ENCODE measurements around the gene ZNF223. TPM values are rescaled to one million over a fixed set of nuclear protein-coding genes. Genes with fewer than 3 reads are reported as not detected.
A peak's percentile ranks its signal among the peaks of the same experiment; 100 is the strongest.

ZNF223 gene
- total RNA-seq, 2 experiments from 2014 or later = 0.48 to 0.96 TPM

GRCh38 chr19:44076325-44076724 is 24.5 kb downstream of the ZNF223 start:
- peaks cover 40% of the 10 kb centered on the region for H3K36me3 Mint-ChIP-seq (ENCODE audit: low read depth)
- CTCF ChIA-PET = no interaction called here
- peaks cover 1% of the 10 kb centered on the region for H3K9me3 Mint-ChIP-seq
- H3K27me3 Mint-ChIP-seq (ENCODE audit: low read depth) = no peaks in the 10 kb centered on the region
- H3K27ac Mint-ChIP-seq = no peak overlapping the region
- no peak overlapping the region for H3K4me3 Mint-ChIP-seq
- peaks cover 15% of the 10 kb centered on the region for H3K4me1 Mint-ChIP-seq (ENCODE audit: low read depth)
- DNase-seq = no peak
- intact Hi-C loops (cut with micrococcal nuclease) = no loop called here

- intact Hi-C loops (cut with micrococcal nuclease) = no loop called here
- Mint-ChIP-seq H3K4me1 (ENCODE audit: low read depth) (peaks cover 10% of the 10 kb centered on the region), H3K4me3 (no peak overlapping the region), H3K27ac (no peak overlapping the region), H3K9me3 (no peaks in the 10 kb centered on the region), H3K27me3 (ENCODE audit: low read depth) (no peaks in the 10 kb centered on the region), H3K36me3 (ENCODE audit: low read depth) (peaks cover 12% of the 10 kb centered on the region)
- DNase-seq = no peak
- CTCF ChIA-PET = no interaction called here
These were observed 40.3 kb downstream of the ZNF223 start for GRCh38 chr19:44092108-44092507.

- peak; percentile 91 for DNase-seq
- peaks cover 23% of the 10 kb centered on the region for H3K36me3 Mint-ChIP-seq (ENCODE audit: low read depth)
- no peaks in the 10 kb centered on the region for H3K27me3 Mint-ChIP-seq (ENCODE audit: low read depth)
- peak within 1 kb of the TSS; percentile 87 for H3K27ac Mint-ChIP-seq
- CTCF ChIA-PET = interaction anchor here (0.6 to 1.2 kb wide), 3 partner anchors 48 to 406 kb away, joined by 3 to 5 read pairs (median 3); no protein-coding TSS in a partner anchor
- peaks cover 13% of the 10 kb centered on the region for H3K4me1 Mint-ChIP-seq (ENCODE audit: low read depth)
- H3K9me3 Mint-ChIP-seq = no peaks in the 10 kb centered on the region
- peak within 1 kb of the TSS; percentile 98 for H3K4me3 Mint-ChIP-seq
- intact Hi-C loops (cut with micrococcal nuclease) = loop anchor here (1.0 to 2.0 kb wide), 7 partner anchors 19 to 797 kb away; partner anchors contain the start of genes TOMM40, ZNF225, ZNF227 and ZNF230
These were observed 42.3 kb downstream of the ZNF223 start, which contains the start of gene ZNF224 for GRCh38 chr19:44093931-44094765. Gene ZNF224 (plus strand): TSS chr19:44094361. CDS start chr19:44097874, 3,513 bp downstream.

GRCh38 chr19:44107751-44108150 is 55.9 kb downstream of the ZNF223 start:
- H3K27me3 Mint-ChIP-seq (ENCODE audit: low read depth) = no peaks in the 10 kb centered on the region
- H3K4me1 Mint-ChIP-seq (ENCODE audit: low read depth) = peaks cover 6% of the 10 kb centered on the region
- no peak overlapping the region for H3K27ac Mint-ChIP-seq
- peaks cover 63% of the 10 kb centered on the region for H3K9me3 Mint-ChIP-seq
- no peak overlapping the region for H3K4me3 Mint-ChIP-seq
- CTCF ChIA-PET = no interaction called here
- H3K36me3 Mint-ChIP-seq (ENCODE audit: low read depth) = peaks cover 58% of the 10 kb centered on the region
- DNase-seq = no peak
- intact Hi-C loops (cut with micrococcal nuclease) = no loop called here

- Mint-ChIP-seq H3K4me1 (ENCODE audit: low read depth) (peaks cover 13% of the 10 kb centered on the region), H3K4me3 (no peak overlapping the region)
These were observed 57.6 kb downstream of the ZNF223 start for GRCh38 chr19:44109458-44109857.

GRCh38 chr19:44111910-44112463 is 60.2 kb downstream of the ZNF223 start:
- Mint-ChIP-seq H3K4me3 (peak overlapping the region; percentile 26), H3K27me3 (ENCODE audit: low read depth) (no peaks in the 10 kb centered on the region), H3K27ac (no peak overlapping the region), H3K9me3 (peaks cover 38% of the 10 kb centered on the region), H3K36me3 (ENCODE audit: low read depth) (peaks cover 31% of the 10 kb centered on the region), H3K4me1 (ENCODE audit: low read depth) (peaks cover 16% of the 10 kb centered on the region)
- intact Hi-C loops (cut with micrococcal nuclease) = loop anchor here (5.0 kb wide), 1 partner anchor 390 kb away; the partner anchor contains the start of gene ZNF180
- peak; percentile 13 for DNase-seq
- CTCF ChIA-PET = no interaction called here

More at GRCh38 chr19:44109458-44109857, 57.6 kb downstream of the ZNF223 start:
- Mint-ChIP-seq H3K36me3 (ENCODE audit: low read depth) (peaks cover 41% of the 10 kb centered on the region), H3K9me3 (peaks cover 57% of the 10 kb centered on the region), H3K27ac (no peak overlapping the region), H3K27me3 (ENCODE audit: low read depth) (no peaks in the 10 kb centered on the region)
- CTCF ChIA-PET = no interaction called here
- intact Hi-C loops (cut with micrococcal nuclease) = no loop called here
- DNase-seq = no peak

GRCh38 chr19:44112802-44113137 is 60.9 kb downstream of the ZNF223 start:
- H3K4me1 Mint-ChIP-seq (ENCODE audit: low read depth) = peaks cover 16% of the 10 kb centered on the region
- H3K27me3 Mint-ChIP-seq (ENCODE audit: low read depth) = no peaks in the 10 kb centered on the region
- no peak for DNase-seq
- peaks cover 30% of the 10 kb centered on the region for H3K9me3 Mint-ChIP-seq
- H3K27ac Mint-ChIP-seq = no peak overlapping the region
- CTCF ChIA-PET = no interaction called here
- intact Hi-C loops (cut with micrococcal nuclease) = loop anchor here (1.0 to 5.0 kb wide), 7 partner anchors 18 to 390 kb away; partner anchors contain the start of genes ZNF180, ZNF224, ZNF226 and ZNF230
- H3K36me3 Mint-ChIP-seq (ENCODE audit: low read depth) = peaks cover 29% of the 10 kb centered on the region
- peak overlapping the region; percentile 95 for H3K4me3 Mint-ChIP-seq

- H3K4me3 Mint-ChIP-seq = peak within 1 kb of the TSS; percentile 95
- H3K27ac Mint-ChIP-seq = peak within 1 kb of the TSS; percentile 78
- peaks cover 25% of the 10 kb centered on the region for H3K9me3 Mint-ChIP-seq
- peak; percentile 93 for DNase-seq
- peaks cover 27% of the 10 kb centered on the region for H3K36me3 Mint-ChIP-seq (ENCODE audit: low read depth)
- no peaks in the 10 kb centered on the region for H3K27me3 Mint-ChIP-seq (ENCODE audit: low read depth)
- H3K4me1 Mint-ChIP-seq (ENCODE audit: low read depth) = peaks cover 16% of the 10 kb centered on the region
- intact Hi-C loops (cut with micrococcal nuclease) = loop anchor here (1.0 to 5.0 kb wide), 7 partner anchors 19 to 389 kb away; partner anchors contain the start of genes ZNF180, ZNF224, ZNF226 and ZNF230
- CTCF ChIA-PET = interaction anchor here (0.9 kb wide), 1 partner anchor 52 kb away, joined by 3 read pairs; the partner anchor contains the start of gene ZNF226
These were observed 61.4 kb downstream of the ZNF223 start, which contains the start of gene ZNF225 for GRCh38 chr19:44113138-44113783. Gene ZNF225 (plus strand): TSS chr19:44113399. CDS start chr19:44115828, 2,429 bp downstream.

GRCh38 chr19:44113784-44114390 is 62.1 kb downstream of the ZNF223 start:
- CTCF ChIA-PET = interaction anchor here (0.7 to 0.9 kb wide), 3 partner anchors 51 to 512 kb away, joined by 3 to 4 read pairs (median 3); partner anchors contain the start of gene ZNF226
- peak overlapping the region; percentile 5 for H3K27ac Mint-ChIP-seq
- H3K27me3 Mint-ChIP-seq (ENCODE audit: low read depth) = no peaks in the 10 kb centered on the region
- peaks cover 24% of the 10 kb centered on the region for H3K9me3 Mint-ChIP-seq
- DNase-seq = no peak
- peaks cover 31% of the 10 kb centered on the region for H3K36me3 Mint-ChIP-seq (ENCODE audit: low read depth)
- H3K4me3 Mint-ChIP-seq = peak overlapping the region; percentile 95
- intact Hi-C loops (cut with micrococcal nuclease) = loop anchor here (1.0 to 5.0 kb wide), 7 partner anchors 20 to 388 kb away; partner anchors contain the start of genes ZNF180, ZNF224, ZNF226 and ZNF230
- peaks cover 16% of the 10 kb centered on the region for H3K4me1 Mint-ChIP-seq (ENCODE audit: low read depth)

Data from activated naive CD4-positive, alpha-beta T cell treated with anti-CD3 and anti-CD28 coated beads for 36 hours (primary cell).